Liver (tissue), 9 donors: Measurements from ENCODE around the gene LPGAT1. TPM values are rescaled to one million over a fixed set of nuclear protein-coding genes. Genes with fewer than 3 reads are reported as not detected.

Experiments used
- DNase-seq: peaks from one replicate; pipeline ENCODE4 v3.0.0-alpha.2; 2017; ENCODE audit warnings: low spot score
- H3K27ac ChIP-seq, 2 donors: one replicate each; pipeline ENCODE4 v1.7.0; 2013; ENCODE audit warnings: inconsistent platforms in 2 of 2, low read length in 2 of 2, control low read depth in 1 of 2, low read depth in 1 of 2, mild to moderate bottlenecking in 1 of 2
- H3K27me3 ChIP-seq, 4 donors: one replicate each; pipeline versions ENCODE4 v1.6.1 to v1.7.0; 2013; ENCODE audit warnings: low read length in 3 of 4, inconsistent platforms in 1 of 4, mild to moderate bottlenecking in 1 of 4, moderate library complexity in 1 of 4; ENCODE audit not compliant: control insufficient read depth in 4 of 4, insufficient read depth in 4 of 4
- H3K36me3 ChIP-seq, 4 donors: one replicate each; pipeline versions ENCODE4 v1.6.1 to v1.7.0; 2013; ENCODE audit warnings: low read length in 3 of 4, mild to moderate bottlenecking in 3 of 4, low read depth in 1 of 4, moderate library complexity in 1 of 4; ENCODE audit not compliant: control insufficient read depth in 4 of 4, insufficient read depth in 3 of 4
- H3K4me1 ChIP-seq, 4 donors: one replicate each; pipeline versions ENCODE4 v1.6.1 to v1.7.0; 2013; ENCODE audit warnings: low read length in 3 of 4, mild to moderate bottlenecking in 3 of 4, moderate library complexity in 1 of 4; ENCODE audit not compliant: control insufficient read depth in 4 of 4, insufficient read depth in 4 of 4
- H3K4me3 ChIP-seq, 3 donors: one replicate each; pipeline versions ENCODE4 v1.6.1 to v1.7.0; 2013; ENCODE audit warnings: low read length in 3 of 3, control low read depth in 1 of 3, low read depth in 1 of 3, mild to moderate bottlenecking in 1 of 3
- H3K9ac ChIP-seq, 2 donors: one replicate each; pipeline ENCODE4 v1.7.0; 2013; ENCODE audit warnings: low read length in 2 of 2, mild to moderate bottlenecking in 2 of 2, moderate library complexity in 2 of 2, control low read depth in 1 of 2, low read depth in 1 of 2
- H3K9me3 ChIP-seq, 4 donors: one replicate each; pipeline versions ENCODE4 v1.6.1 to v1.7.0; 2013; ENCODE audit warnings: low read length in 3 of 4; ENCODE audit not compliant: control insufficient read depth in 4 of 4
- CTCF ChIP-seq: fragments of 150-350 bp; IDR thresholded peaks from 2 replicates; pipeline ENCODE4 v1.5.1; 2017; ENCODE audit warnings: improper control_type of control experiment, low read depth, low read length; ENCODE audit not compliant: missing input control
- EGR1 ChIP-seq, 2 donors: IDR thresholded peaks; 2 replicates each; pipeline ENCODE4 v1.6.1; 2016 to 2018; ENCODE audit warnings: antibody characterized with exemption in 2 of 2, low read depth in 2 of 2
- FOXA1 ChIP-seq: IDR thresholded peaks from 2 replicates; pipeline ENCODE4 v1.6.1; 2016; ENCODE audit warnings: antibody characterized with exemption
- FOXA2 ChIP-seq: IDR thresholded peaks from 2 replicates; pipeline ENCODE4 v1.6.1; 2016; ENCODE audit warnings: antibody characterized with exemption
- GABPA ChIP-seq, 2 donors: IDR thresholded peaks in 1 of 2; conservative IDR thresholded peaks in 1 of 2; 2 replicates each; pipeline ENCODE4 v1.6.1; 2016; ENCODE audit warnings: antibody characterized with exemption in 2 of 2, mild to moderate bottlenecking in 1 of 2, moderate library complexity in 1 of 2
- HNF4A ChIP-seq, 2 donors: conservative IDR thresholded peaks; 2 replicates each; pipeline ENCODE4 v1.6.1; 2016; ENCODE audit warnings: antibody characterized with exemption in 2 of 2, mild to moderate bottlenecking in 2 of 2
- HNF4G ChIP-seq: IDR thresholded peaks from 2 replicates; pipeline ENCODE4 v1.6.1; 2016; ENCODE audit warnings: antibody characterized with exemption
- JUND ChIP-seq, 2 donors: IDR thresholded peaks; 2 replicates each; pipeline ENCODE4 v1.6.1; 2016; ENCODE audit warnings: antibody characterized with exemption in 2 of 2
- RAD21 ChIP-seq, 2 donors: IDR thresholded peaks; 2 replicates each; pipeline ENCODE4 v1.6.1; 2016; ENCODE audit warnings: antibody characterized with exemption in 2 of 2, mild to moderate bottlenecking in 2 of 2
- RXRA ChIP-seq, 2 donors: IDR thresholded peaks; 2 replicates each; pipeline ENCODE4 v1.6.1; 2017 to 2018; ENCODE audit warnings: antibody characterized with exemption in 2 of 2, mild to moderate bottlenecking in 1 of 2
- SP1 ChIP-seq: IDR thresholded peaks from 2 replicates; pipeline ENCODE4 v1.6.1; 2018; ENCODE audit warnings: antibody characterized with exemption, mild to moderate bottlenecking
- TAF1 ChIP-seq: conservative IDR thresholded peaks from 2 replicates; pipeline ENCODE4 v1.6.1; 2016; ENCODE audit warnings: antibody characterized with exemption, mild to moderate bottlenecking
- YY1 ChIP-seq: IDR thresholded peaks from 2 replicates; pipeline ENCODE4 v1.6.1; 2016; ENCODE audit warnings: antibody characterized with exemption, mild to moderate bottlenecking
- ZBTB33 ChIP-seq: IDR thresholded peaks from 2 replicates; pipeline ENCODE4 v1.6.1; 2016; ENCODE audit warnings: antibody characterized with exemption
- WGBS: extraction: QIAGEN DNeasy Blood & Tissue Kit; methylation state at CpG from one replicate; pipeline ENCODE4 v1.1.7; 2013; 5-methylcytosine and 5-hydroxymethylcytosine counted together
- polyA plus RNA-seq, 2 donors: library from polyadenylated mRNA; stranded (reverse) in 1 of 2; unstranded in 1 of 2; fragments of 200-250 nt in 1 of 2; fragments of >200 nt in 1 of 2; fragmentation: Nextera tagmentation in 1 of 2; extraction: Ambion mirVana in 1 of 2; gene quantifications; one replicate each; pipeline versions ENCODE4 v1.2.1 to v1.2.3, GENCODE V29; 2013 to 2015
- total RNA-seq, 2 donors: library from RNA; depleted of rRNA; stranded (reverse); fragments of >200 nt; gene quantifications; one replicate each; pipeline ENCODE4 v1.2.3, GENCODE V29; 2014
- TF ChIP-seq, protein P1 (sequence below): IDR thresholded peaks from 2 replicates; pipeline ENCODE4 v1.6.1; 2016; ENCODE audit warnings: antibody characterized with exemption
- TF ChIP-seq, protein P2 (sequence below): IDR thresholded peaks from 2 replicates; pipeline ENCODE4 v1.6.1; 2016; ENCODE audit warnings: antibody characterized with exemption, mild to moderate bottlenecking
- TF ChIP-seq, protein P3 (sequence below): IDR thresholded peaks from 2 replicates; pipeline ENCODE4 v1.6.1; 2016; ENCODE audit warnings: antibody characterized with exemption
- donor health status: healthy.
- donor health status: healthy.
- donor health status: healthy.
- donor health status: healthy.
- donor health status: healthy.

The LPGAT1 gene
- total and polyA plus RNA-seq, 4 donors, result 11.6 to 53.8 (median 32.2) TPM

GRCh38 chr1:211781260-211781659 is 49.3 kb downstream of the LPGAT1 start:
- no peak for TF ChIP-seq CTCF
- no peak for TF ChIP-seq ZBTB33
- TF ChIP-seq, protein P1, sequence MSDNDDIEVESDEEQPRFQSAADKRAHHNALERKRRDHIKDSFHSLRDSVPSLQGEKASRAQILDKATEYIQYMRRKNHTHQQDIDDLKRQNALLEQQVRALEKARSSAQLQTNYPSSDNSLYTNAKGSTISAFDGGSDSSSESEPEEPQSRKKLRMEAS, result no peak
- TF ChIP-seq SP1, result peak; percentile 22
- TF ChIP-seq, protein P2, sequence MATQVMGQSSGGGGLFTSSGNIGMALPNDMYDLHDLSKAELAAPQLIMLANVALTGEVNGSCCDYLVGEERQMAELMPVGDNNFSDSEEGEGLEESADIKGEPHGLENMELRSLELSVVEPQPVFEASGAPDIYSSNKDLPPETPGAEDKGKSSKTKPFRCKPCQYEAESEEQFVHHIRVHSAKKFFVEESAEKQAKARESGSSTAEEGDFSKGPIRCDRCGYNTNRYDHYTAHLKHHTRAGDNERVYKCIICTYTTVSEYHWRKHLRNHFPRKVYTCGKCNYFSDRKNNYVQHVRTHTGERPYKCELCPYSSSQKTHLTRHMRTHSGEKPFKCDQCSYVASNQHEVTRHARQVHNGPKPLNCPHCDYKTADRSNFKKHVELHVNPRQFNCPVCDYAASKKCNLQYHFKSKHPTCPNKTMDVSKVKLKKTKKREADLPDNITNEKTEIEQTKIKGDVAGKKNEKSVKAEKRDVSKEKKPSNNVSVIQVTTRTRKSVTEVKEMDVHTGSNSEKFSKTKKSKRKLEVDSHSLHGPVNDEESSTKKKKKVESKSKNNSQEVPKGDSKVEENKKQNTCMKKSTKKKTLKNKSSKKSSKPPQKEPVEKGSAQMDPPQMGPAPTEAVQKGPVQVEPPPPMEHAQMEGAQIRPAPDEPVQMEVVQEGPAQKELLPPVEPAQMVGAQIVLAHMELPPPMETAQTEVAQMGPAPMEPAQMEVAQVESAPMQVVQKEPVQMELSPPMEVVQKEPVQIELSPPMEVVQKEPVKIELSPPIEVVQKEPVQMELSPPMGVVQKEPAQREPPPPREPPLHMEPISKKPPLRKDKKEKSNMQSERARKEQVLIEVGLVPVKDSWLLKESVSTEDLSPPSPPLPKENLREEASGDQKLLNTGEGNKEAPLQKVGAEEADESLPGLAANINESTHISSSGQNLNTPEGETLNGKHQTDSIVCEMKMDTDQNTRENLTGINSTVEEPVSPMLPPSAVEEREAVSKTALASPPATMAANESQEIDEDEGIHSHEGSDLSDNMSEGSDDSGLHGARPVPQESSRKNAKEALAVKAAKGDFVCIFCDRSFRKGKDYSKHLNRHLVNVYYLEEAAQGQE, result peak; percentile 18
- TF ChIP-seq FOXA2, result no peak
- TF ChIP-seq YY1, result peak; percentile 87
- TF ChIP-seq GABPA (IDR thresholded peaks at IDR 0.05 in 1 of 2, conservative IDR thresholded peaks at IDR 0.05 in 1 of 2), result no peak
- TF ChIP-seq RAD21 (IDR thresholded peaks at IDR 0.05), result peak; percentile 28 to 41
- TF ChIP-seq, protein P3, sequence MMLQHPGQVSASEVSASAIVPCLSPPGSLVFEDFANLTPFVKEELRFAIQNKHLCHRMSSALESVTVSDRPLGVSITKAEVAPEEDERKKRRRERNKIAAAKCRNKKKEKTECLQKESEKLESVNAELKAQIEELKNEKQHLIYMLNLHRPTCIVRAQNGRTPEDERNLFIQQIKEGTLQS, result peak; percentile 64
- TF ChIP-seq FOXA1, result no peak
- no peak for TF ChIP-seq TAF1
- TF ChIP-seq HNF4A (conservative IDR thresholded peaks at IDR 0.05), result peak; percentile 46 to 48
- TF ChIP-seq RXRA (IDR thresholded peaks at IDR 0.05), result peak; percentile 22 to 42
- TF ChIP-seq JUND (IDR thresholded peaks at IDR 0.05), result peak; percentile 28 to 52
- no peak for TF ChIP-seq EGR1 (IDR thresholded peaks at IDR 0.05; ENCODE audit: low read depth in 2 of 2)
- TF ChIP-seq HNF4G, result no peak
- no peaks in the 10 kb centered on the region for H3K27me3 ChIP-seq
- peak overlapping the region; percentile 22 to 25 for H3K27ac ChIP-seq
- H3K9me3 ChIP-seq, result no peaks in the 10 kb centered on the region
- DNase-seq, result no peak
- H3K36me3 ChIP-seq, result peaks cover 4 to 35% (median 20%) of the 10 kb centered on the region in 4 donors
- H3K9ac ChIP-seq, result peak overlapping the region in 1 of 2 donors; percentile 55
- 23% methylated on average over 2 of the region's 2 CpGs for WGBS
- H3K4me1 ChIP-seq, result peaks cover 0 to 19% (median 2%) of the 10 kb centered on the region in 4 donors
- no peak overlapping the region for H3K4me3 ChIP-seq
